Measurements from ENCODE around the gene CXCL9.

DNA sequence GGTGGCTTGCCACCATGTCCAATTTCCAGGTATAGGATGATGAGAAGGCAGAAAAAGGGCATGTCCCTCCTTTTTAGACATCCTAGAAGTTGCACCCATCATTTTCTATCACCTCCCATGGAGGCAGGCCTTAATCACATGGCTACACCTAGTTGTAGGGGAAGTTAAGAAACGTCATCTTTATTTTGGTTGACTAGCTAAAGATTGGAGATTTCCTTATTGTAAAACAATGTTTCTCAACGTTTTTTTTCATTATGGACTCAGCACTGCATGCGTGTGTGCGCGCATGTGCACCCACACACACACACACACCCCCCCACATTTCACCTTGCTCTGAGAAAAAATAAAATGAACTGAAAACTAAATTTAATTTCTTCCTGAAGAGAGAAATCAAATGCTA lies 2.0 kb upstream of the CXCL9 start:
- TF ChIP-seq RAD21 (IDR thresholded peaks at IDR 0.05; ENCODE audit: low read depth) (no peak), YY1 (IDR thresholded peaks at IDR 0.05; ENCODE audit: low read depth) (no peak), CREB1 (IDR thresholded peaks at IDR 0.05; ENCODE audit: low read depth) (no peak), ZBTB7A (IDR thresholded peaks at IDR 0.05; ENCODE audit: low read depth) (no peak), TCF12 (IDR thresholded peaks at IDR 0.05; ENCODE audit: low read depth) (no peak), EP300 (IDR thresholded peaks at IDR 0.05; ENCODE audit: borderline replicate concordance) (no peak), TAF1 (IDR thresholded peaks at IDR 0.05; ENCODE audit: low read depth) (no peak), CEBPB (IDR thresholded peaks at IDR 0.05) (no peak)
- TF ChIP-seq, protein P1, sequence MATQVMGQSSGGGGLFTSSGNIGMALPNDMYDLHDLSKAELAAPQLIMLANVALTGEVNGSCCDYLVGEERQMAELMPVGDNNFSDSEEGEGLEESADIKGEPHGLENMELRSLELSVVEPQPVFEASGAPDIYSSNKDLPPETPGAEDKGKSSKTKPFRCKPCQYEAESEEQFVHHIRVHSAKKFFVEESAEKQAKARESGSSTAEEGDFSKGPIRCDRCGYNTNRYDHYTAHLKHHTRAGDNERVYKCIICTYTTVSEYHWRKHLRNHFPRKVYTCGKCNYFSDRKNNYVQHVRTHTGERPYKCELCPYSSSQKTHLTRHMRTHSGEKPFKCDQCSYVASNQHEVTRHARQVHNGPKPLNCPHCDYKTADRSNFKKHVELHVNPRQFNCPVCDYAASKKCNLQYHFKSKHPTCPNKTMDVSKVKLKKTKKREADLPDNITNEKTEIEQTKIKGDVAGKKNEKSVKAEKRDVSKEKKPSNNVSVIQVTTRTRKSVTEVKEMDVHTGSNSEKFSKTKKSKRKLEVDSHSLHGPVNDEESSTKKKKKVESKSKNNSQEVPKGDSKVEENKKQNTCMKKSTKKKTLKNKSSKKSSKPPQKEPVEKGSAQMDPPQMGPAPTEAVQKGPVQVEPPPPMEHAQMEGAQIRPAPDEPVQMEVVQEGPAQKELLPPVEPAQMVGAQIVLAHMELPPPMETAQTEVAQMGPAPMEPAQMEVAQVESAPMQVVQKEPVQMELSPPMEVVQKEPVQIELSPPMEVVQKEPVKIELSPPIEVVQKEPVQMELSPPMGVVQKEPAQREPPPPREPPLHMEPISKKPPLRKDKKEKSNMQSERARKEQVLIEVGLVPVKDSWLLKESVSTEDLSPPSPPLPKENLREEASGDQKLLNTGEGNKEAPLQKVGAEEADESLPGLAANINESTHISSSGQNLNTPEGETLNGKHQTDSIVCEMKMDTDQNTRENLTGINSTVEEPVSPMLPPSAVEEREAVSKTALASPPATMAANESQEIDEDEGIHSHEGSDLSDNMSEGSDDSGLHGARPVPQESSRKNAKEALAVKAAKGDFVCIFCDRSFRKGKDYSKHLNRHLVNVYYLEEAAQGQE (IDR thresholded peaks at IDR 0.05; ENCODE audit: low read depth): no peak
- TF ChIP-seq, protein P2, sequence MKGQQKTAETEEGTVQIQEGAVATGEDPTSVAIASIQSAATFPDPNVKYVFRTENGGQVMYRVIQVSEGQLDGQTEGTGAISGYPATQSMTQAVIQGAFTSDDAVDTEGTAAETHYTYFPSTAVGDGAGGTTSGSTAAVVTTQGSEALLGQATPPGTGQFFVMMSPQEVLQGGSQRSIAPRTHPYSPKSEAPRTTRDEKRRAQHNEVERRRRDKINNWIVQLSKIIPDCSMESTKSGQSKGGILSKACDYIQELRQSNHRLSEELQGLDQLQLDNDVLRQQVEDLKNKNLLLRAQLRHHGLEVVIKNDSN (IDR thresholded peaks at IDR 0.05): no peak

Data from Ishikawa (cell line).